ENCODE data around the gene ZCCHC13. TPM values are rescaled to one million over a fixed set of nuclear protein-coding genes. Genes with fewer than 3 reads are reported as not detected.
"Not testable (repeated sequence)": the region's sequence is repeated elsewhere in the genome, so short reads cannot be mapped to it uniquely, and the experiment has no call there.

ZCCHC13 gene
- total and polyA plus RNA-seq, 2 of the 13 experiments (the other 11 are each of a cell fraction or from before 2014, with no cell fraction given) = not detected

GRCh38 chrX:74318672-74319071, 14.7 kb downstream of the ZCCHC13 start:
- H3K27ac ChIP-seq (ENCODE audit: extremely low read length, insufficient read depth, low read length) = no peak overlapping the region
- no TSS peak for BruUV-seq (replicated peaks)
- no peaks in the 10 kb centered on the region for H3K79me2 ChIP-seq (ENCODE audit: insufficient read depth, low read length)
- WGBS (ENCODE audit: low lambda C conversion rate) = 50% methylated on average over 2 of the region's 4 CpGs
- CTCF ChIA-PET (ENCODE audit: low intra/inter-chr PET ratio, low total read pairs) = no interaction called here
- in situ Hi-C loops (cut with HindIII; ENCODE audit: extremely low pct_ligation_motif_present, low pct_unique_long_range_greater_than_20kb) (no loop called here), intact Hi-C loops (cut with micrococcal nuclease; ENCODE audit: unreplicated experiment) (no loop called here)
- POLR2A ChIA-PET = no interaction called here
- H3K9me3 ChIP-seq (ENCODE audit: low read length) = no peaks in the 10 kb centered on the region
- no peak overlapping the region for H3K9ac ChIP-seq (ENCODE audit: insufficient read depth, low read depth, low read length)
- H3K4me1 ChIP-seq (ENCODE audit: insufficient read depth, low read length) = no peaks in the 10 kb centered on the region
- H2AFZ ChIP-seq (ENCODE audit: low read length) = no peak overlapping the region
- no peaks in the 10 kb centered on the region for H3K27me3 ChIP-seq (ENCODE audit: control insufficient read depth in 1 of 2, insufficient read depth in 2 of 2, low read length in 2 of 2)
- FAIRE-seq (no peak), DNase-seq (ENCODE audit: low spot score) (no peak), ATAC-seq (no peak)
- no peaks in the 10 kb centered on the region for H3K36me3 ChIP-seq (replicated peaks in 1 of 2; ENCODE audit: control insufficient read depth in 1 of 2, insufficient read depth in 2 of 2, low read length in 2 of 2)
- H3K4me2 ChIP-seq (ENCODE audit: low read depth, low read length) = no peak overlapping the region
- no peak overlapping the region for H3K4me3 ChIP-seq (replicated peaks in 1 of 3; ENCODE audit: insufficient read depth in 1 of 3, low read depth in 2 of 3, low read length in 3 of 3)
- no peaks in the 10 kb centered on the region for H4K20me1 ChIP-seq (ENCODE audit: insufficient read depth, low read length)
- no peak for TF ChIP-seq NPAS2 (CRISPR knock-in tag; IDR thresholded peaks at IDR 0.05; ENCODE audit: borderline replicate concordance)
- TF ChIP-seq MAX (IDR thresholded peaks at IDR 0.05) = no peak
- no peak for TF ChIP-seq ZBTB39 (CRISPR knock-in tag; IDR thresholded peaks at IDR 0.05)
- TF ChIP-seq SNAPC5 (CRISPR knock-in tag; IDR thresholded peaks at IDR 0.05; ENCODE audit: borderline replicate concordance) = no peak
- no peak for TF ChIP-seq ZNF704 (CRISPR knock-in tag; IDR thresholded peaks at IDR 0.05; ENCODE audit: borderline replicate concordance)
- TF ChIP-seq ATF6 (CRISPR knock-in tag; conservative IDR thresholded peaks at IDR 0.05) = no peak
- no peak for TF ChIP-seq MEIS1 (CRISPR knock-in tag; IDR thresholded peaks at IDR 0.05; ENCODE audit: borderline replicate concordance)
- no peak for TF ChIP-seq ZNF530 (CRISPR knock-in tag; IDR thresholded peaks at IDR 0.05; ENCODE audit: low read depth)
- no peak for TF ChIP-seq GLMP (CRISPR knock-in tag; IDR thresholded peaks at IDR 0.05; ENCODE audit: borderline replicate concordance)

- H3K79me2 ChIP-seq (ENCODE audit: insufficient read depth, low read length); H3K9ac ChIP-seq (ENCODE audit: insufficient read depth, low read depth, low read length); BruUV-seq (replicated peaks); H3K9me3 ChIP-seq (ENCODE audit: low read length); in situ Hi-C loops (cut with HindIII; ENCODE audit: extremely low pct_ligation_motif_present, low pct_unique_long_range_greater_than_20kb); H2AFZ ChIP-seq (ENCODE audit: low read length); DNase-seq (ENCODE audit: low spot score); H3K4me3 ChIP-seq (replicated peaks in 1 of 3; ENCODE audit: insufficient read depth in 1 of 3, low read depth in 2 of 3, low read length in 3 of 3); H4K20me1 ChIP-seq (ENCODE audit: insufficient read depth, low read length); H3K27me3 ChIP-seq (ENCODE audit: control insufficient read depth in 1 of 2, insufficient read depth in 2 of 2, low read length in 2 of 2); H3K27ac ChIP-seq (ENCODE audit: extremely low read length, insufficient read depth, low read length); H3K4me2 ChIP-seq (ENCODE audit: low read depth, low read length); ATAC-seq; H3K36me3 ChIP-seq (replicated peaks in 1 of 2; ENCODE audit: control insufficient read depth in 1 of 2, insufficient read depth in 2 of 2, low read length in 2 of 2); H3K4me1 ChIP-seq (ENCODE audit: insufficient read depth, low read length); POLR2A ChIA-PET; intact Hi-C loops (cut with micrococcal nuclease; ENCODE audit: unreplicated experiment); FAIRE-seq; CTCF ChIA-PET (ENCODE audit: low intra/inter-chr PET ratio, low total read pairs): not testable (repeated sequence)
- 0% methylated on average over 1 of the region's 2 CpGs for WGBS (ENCODE audit: low lambda C conversion rate)
Measured at GRCh38 chrX:74319321-74319720, 15.3 kb downstream of the ZCCHC13 start.
